ENCODE measurements around the gene SLC26A2.

- TF ChIP-seq ASH2L (IDR thresholded peaks at IDR 0.05; ENCODE audit: low read length), result no peak
- TF ChIP-seq EP300 (IDR thresholded peaks at IDR 0.05; ENCODE audit: borderline replicate concordance in 1 of 2, low read depth in 2 of 2, low read length in 2 of 2), result no peak
- TF ChIP-seq POLR2A (IDR thresholded peaks at IDR 0.05; ENCODE audit: control extremely low read depth in 1 of 2, low read depth in 2 of 2, low read length in 2 of 2), result no peak
- TF ChIP-seq CBX8 (IDR thresholded peaks at IDR 0.05; ENCODE audit: borderline replicate concordance, low read depth, low read length), result no peak
- no peak for TF ChIP-seq EZH2 (IDR thresholded peaks at IDR 0.05; ENCODE audit: low read depth, low read length, severe bottlenecking)
- TF ChIP-seq, protein P1, sequence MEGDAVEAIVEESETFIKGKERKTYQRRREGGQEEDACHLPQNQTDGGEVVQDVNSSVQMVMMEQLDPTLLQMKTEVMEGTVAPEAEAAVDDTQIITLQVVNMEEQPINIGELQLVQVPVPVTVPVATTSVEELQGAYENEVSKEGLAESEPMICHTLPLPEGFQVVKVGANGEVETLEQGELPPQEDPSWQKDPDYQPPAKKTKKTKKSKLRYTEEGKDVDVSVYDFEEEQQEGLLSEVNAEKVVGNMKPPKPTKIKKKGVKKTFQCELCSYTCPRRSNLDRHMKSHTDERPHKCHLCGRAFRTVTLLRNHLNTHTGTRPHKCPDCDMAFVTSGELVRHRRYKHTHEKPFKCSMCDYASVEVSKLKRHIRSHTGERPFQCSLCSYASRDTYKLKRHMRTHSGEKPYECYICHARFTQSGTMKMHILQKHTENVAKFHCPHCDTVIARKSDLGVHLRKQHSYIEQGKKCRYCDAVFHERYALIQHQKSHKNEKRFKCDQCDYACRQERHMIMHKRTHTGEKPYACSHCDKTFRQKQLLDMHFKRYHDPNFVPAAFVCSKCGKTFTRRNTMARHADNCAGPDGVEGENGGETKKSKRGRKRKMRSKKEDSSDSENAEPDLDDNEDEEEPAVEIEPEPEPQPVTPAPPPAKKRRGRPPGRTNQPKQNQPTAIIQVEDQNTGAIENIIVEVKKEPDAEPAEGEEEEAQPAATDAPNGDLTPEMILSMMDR (IDR thresholded peaks at IDR 0.05; ENCODE audit: control extremely low read depth in 1 of 3, insufficient read depth in 1 of 3, low read depth in 1 of 3, low read length in 3 of 3), result no peak
- no peak for TF ChIP-seq POLR2AphosphoS5 (IDR thresholded peaks at IDR 0.05; ENCODE audit: low read depth, low read length)
- no peak for TF ChIP-seq SIN3A (conservative IDR thresholded peaks at IDR 0.05 in 1 of 2, IDR thresholded peaks at IDR 0.05 in 1 of 2; ENCODE audit: low read depth in 1 of 2, low read length in 2 of 2)
- TF ChIP-seq JUND (IDR thresholded peaks at IDR 0.05; ENCODE audit: low read length), result no peak
- TF ChIP-seq TBP (IDR thresholded peaks at IDR 0.05; ENCODE audit: low read depth, low read length), result no peak
- no peak for TF ChIP-seq CEBPB (IDR thresholded peaks at IDR 0.05; ENCODE audit: low read depth, low read length)
- no peak for TF ChIP-seq KDM5A (IDR thresholded peaks at IDR 0.05; ENCODE audit: low read length)
Observed at GRCh38 chr5:149975409-149975808, 14.9 kb downstream of the SLC26A2 start.
